ENCODE results near the gene POLR2E. TPM values are rescaled to one million over a fixed set of nuclear protein-coding genes. Genes with fewer than 3 reads are reported as not detected.

The POLR2E gene
- total RNA-seq, 2 experiments from 2014 or later, result 45.8 to 49.0 TPM

DNA sequence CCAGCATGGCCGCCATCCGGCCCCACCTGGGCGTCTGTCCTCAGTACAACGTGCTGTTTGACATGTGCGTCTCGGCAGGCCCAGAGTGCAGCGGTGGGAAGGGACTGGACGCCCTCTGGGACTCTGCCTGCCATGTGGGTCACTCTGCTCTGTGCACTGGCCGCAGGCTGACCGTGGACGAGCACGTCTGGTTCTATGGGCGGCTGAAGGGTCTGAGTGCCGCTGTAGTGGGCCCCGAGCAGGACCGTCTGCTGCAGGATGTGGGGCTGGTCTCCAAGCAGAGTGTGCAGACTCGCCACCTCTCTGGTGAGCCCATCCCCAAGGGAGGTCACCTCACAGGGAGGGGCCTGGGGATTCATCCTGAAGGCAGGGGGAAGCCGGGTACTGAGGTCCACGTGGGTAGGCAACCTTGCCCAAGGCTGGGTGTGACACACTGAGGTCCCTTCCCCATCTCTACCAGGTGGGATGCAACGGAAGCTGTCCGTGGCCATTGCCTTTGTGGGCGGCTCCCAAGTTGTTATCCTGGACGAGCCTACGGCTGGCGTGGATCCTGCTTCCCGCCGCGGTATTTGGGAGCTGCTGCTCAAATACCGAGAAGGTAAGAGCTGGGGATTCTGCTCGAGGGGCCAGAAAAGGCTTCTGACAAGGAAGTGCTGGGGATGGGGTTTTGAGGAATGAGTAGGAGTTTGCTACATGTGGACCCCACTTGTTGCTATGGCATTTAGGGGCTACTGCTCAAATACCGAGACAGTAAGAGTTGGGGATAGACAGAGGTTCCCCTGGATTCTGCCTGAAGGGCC, 44.0 kb downstream of the POLR2E start:
- no peaks in the 10 kb centered on the region for H3K27me3 Mint-ChIP-seq
- peaks cover 38% of the 10 kb centered on the region for H3K36me3 Mint-ChIP-seq (ENCODE audit: low read depth)
- ChIA-PET POLR2A (interaction anchor here (1.0 to 3.7 kb wide), 5 partner anchors 11 to 37 kb away, joined by 3 to 12 read pairs (median 3); partner anchors contain the start of genes ABCA7 and ARHGAP45), CTCF (interaction anchor here (1.7 kb wide), 1 partner anchor 14 kb away, joined by 3 read pairs; no protein-coding TSS in a partner anchor)
- H3K9me3 Mint-ChIP-seq, result no peaks in the 10 kb centered on the region
- H3K4me3 Mint-ChIP-seq, result no peak overlapping the region
- peaks cover 8% of the 10 kb centered on the region for H3K4me1 Mint-ChIP-seq (ENCODE audit: low read depth)
- TF ChIP-seq, protein P1, sequence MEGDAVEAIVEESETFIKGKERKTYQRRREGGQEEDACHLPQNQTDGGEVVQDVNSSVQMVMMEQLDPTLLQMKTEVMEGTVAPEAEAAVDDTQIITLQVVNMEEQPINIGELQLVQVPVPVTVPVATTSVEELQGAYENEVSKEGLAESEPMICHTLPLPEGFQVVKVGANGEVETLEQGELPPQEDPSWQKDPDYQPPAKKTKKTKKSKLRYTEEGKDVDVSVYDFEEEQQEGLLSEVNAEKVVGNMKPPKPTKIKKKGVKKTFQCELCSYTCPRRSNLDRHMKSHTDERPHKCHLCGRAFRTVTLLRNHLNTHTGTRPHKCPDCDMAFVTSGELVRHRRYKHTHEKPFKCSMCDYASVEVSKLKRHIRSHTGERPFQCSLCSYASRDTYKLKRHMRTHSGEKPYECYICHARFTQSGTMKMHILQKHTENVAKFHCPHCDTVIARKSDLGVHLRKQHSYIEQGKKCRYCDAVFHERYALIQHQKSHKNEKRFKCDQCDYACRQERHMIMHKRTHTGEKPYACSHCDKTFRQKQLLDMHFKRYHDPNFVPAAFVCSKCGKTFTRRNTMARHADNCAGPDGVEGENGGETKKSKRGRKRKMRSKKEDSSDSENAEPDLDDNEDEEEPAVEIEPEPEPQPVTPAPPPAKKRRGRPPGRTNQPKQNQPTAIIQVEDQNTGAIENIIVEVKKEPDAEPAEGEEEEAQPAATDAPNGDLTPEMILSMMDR (IDR thresholded peaks at IDR 0.05), result no peak
- intact Hi-C loops (cut with DNase I, micrococcal nuclease), result no loop called here
- no peak overlapping the region for H3K27ac ChIP-seq (ENCODE audit: low read depth in 1 of 2, low read length in 2 of 2)
- H3K27me3 ChIP-seq (ENCODE audit: control insufficient read depth in 1 of 2, insufficient read depth in 2 of 2, low read length in 2 of 2), result no peaks in the 10 kb centered on the region
- peaks cover 26% of the 10 kb centered on the region for H3K4me1 ChIP-seq (ENCODE audit: insufficient read depth, low read length)
- ATAC-seq (ENCODE audit: poor library complexity) (no peak), DNase-seq (no peak)
- H3K27ac Mint-ChIP-seq, result no peak overlapping the region
- peaks cover 0 to 4% of the 10 kb centered on the region in 2 experiments for H3K9me3 ChIP-seq (ENCODE audit: control insufficient read depth in 1 of 2, insufficient read depth in 1 of 2, low read length in 2 of 2)
- H3K36me3 ChIP-seq (ENCODE audit: insufficient read depth, low read length), result peaks cover 41% of the 10 kb centered on the region
- no peak overlapping the region for H3K4me3 ChIP-seq (ENCODE audit: low read length)

DNA sequence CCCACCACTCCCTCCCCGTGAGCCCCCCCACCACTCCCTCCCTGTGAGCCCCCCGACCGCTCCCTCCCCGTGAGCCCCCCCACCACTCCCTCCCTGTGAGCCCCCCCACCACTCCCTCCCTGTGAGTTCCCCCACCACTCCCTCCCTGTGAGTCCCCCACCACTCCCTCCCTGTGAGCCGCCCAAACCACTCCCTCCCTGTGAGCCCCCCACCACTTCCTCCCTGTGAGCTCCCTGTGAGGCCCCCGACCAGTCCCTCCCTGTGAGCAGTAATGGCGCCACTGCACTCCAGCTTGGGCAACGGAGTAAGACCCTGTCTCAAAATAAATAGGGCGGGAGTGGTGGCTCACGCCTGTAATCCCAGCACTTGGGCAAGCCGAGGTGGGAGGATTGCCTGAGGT, 45.4 kb downstream of the POLR2E start:
- no peak for DNase-seq
- Histone ChIP-seq H3K4me3 (ENCODE audit: low read length) (no peak overlapping the region), H3K27ac (ENCODE audit: low read depth in 1 of 2, low read length in 2 of 2) (no peak overlapping the region), H3K9me3 (ENCODE audit: control insufficient read depth in 1 of 2, insufficient read depth in 1 of 2, low read length in 2 of 2) (no peaks in the 10 kb centered on the region), H3K36me3 (ENCODE audit: insufficient read depth, low read length) (peaks cover 44% of the 10 kb centered on the region), H3K4me1 (ENCODE audit: insufficient read depth, low read length) (peaks cover 34% of the 10 kb centered on the region), H3K27me3 (ENCODE audit: control insufficient read depth in 1 of 2, insufficient read depth in 2 of 2, low read length in 2 of 2) (no peaks in the 10 kb centered on the region)
- ATAC-seq (ENCODE audit: poor library complexity), result no peak
- intact Hi-C loops (cut with DNase I, micrococcal nuclease), result no loop called here
- Mint-ChIP-seq H3K4me1 (ENCODE audit: low read depth) (peaks cover 13% of the 10 kb centered on the region), H3K27ac (no peak overlapping the region), H3K36me3 (ENCODE audit: low read depth) (peaks cover 37% of the 10 kb centered on the region), H3K4me3 (no peak overlapping the region), H3K9me3 (no peaks in the 10 kb centered on the region), H3K27me3 (no peaks in the 10 kb centered on the region)
- CTCF ChIA-PET, result interaction anchor here (1.7 kb wide), 1 partner anchor 15 kb away, joined by 3 read pairs; no protein-coding TSS in a partner anchor
- TF ChIP-seq, protein P1 (IDR thresholded peaks at IDR 0.05), result no peak
- POLR2A ChIA-PET, result interaction anchor here (3.7 kb wide), 1 partner anchor 10 kb away, joined by 12 read pairs; the partner anchor contains the start of gene ABCA7

DNA sequence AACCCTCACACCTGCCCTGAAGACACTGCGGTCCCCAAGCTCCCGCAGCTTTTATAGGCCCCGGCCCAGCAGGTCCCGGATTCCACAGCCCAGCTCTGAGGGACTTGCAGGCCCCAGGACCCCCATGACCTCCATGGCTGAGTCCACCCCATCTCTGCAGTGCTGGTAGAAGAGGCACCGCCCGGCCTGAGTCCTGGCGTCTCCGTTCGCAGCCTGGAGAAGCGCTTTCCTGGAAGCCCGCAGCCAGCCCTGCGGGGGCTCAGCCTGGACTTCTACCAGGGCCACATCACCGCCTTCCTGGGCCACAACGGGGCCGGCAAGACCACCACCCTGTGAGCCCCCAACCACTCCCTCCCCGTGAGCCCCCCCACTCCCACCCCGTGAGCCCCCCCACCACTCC, 46.1 kb downstream of the POLR2E start:
- H3K27ac Mint-ChIP-seq, result no peak overlapping the region
- no peaks in the 10 kb centered on the region for H3K27me3 ChIP-seq (ENCODE audit: control insufficient read depth in 1 of 2, insufficient read depth in 2 of 2, low read length in 2 of 2)
- H3K27me3 Mint-ChIP-seq, result no peaks in the 10 kb centered on the region
- H3K4me3 ChIP-seq (ENCODE audit: low read length), result no peak overlapping the region
- peaks cover 13% of the 10 kb centered on the region for H3K4me1 Mint-ChIP-seq (ENCODE audit: low read depth)
- peaks cover 34% of the 10 kb centered on the region for H3K4me1 ChIP-seq (ENCODE audit: insufficient read depth, low read length)
- no peaks in the 10 kb centered on the region for H3K9me3 ChIP-seq (ENCODE audit: control insufficient read depth in 1 of 2, insufficient read depth in 1 of 2, low read length in 2 of 2)
- TF ChIP-seq, protein P1 (IDR thresholded peaks at IDR 0.05), result no peak
- H3K9me3 Mint-ChIP-seq, result no peaks in the 10 kb centered on the region
- no peak overlapping the region for H3K27ac ChIP-seq (ENCODE audit: low read depth in 1 of 2, low read length in 2 of 2)
- ChIA-PET CTCF (no interaction called here), POLR2A (interaction anchor here (0.6 to 3.7 kb wide), 4 partner anchors 9 to 39 kb away, joined by 3 to 12 read pairs (median 5); partner anchors contain the start of genes ABCA7 and ARHGAP45)
- no peak for DNase-seq
- no peak overlapping the region for H3K4me3 Mint-ChIP-seq
- peaks cover 37% of the 10 kb centered on the region for H3K36me3 Mint-ChIP-seq (ENCODE audit: low read depth)
- peaks cover 41% of the 10 kb centered on the region for H3K36me3 ChIP-seq (ENCODE audit: insufficient read depth, low read length)
- ATAC-seq (ENCODE audit: poor library complexity), result no peak
- intact Hi-C loops (cut with DNase I, micrococcal nuclease), result no loop called here

All from CD4-positive, alpha-beta T cell (primary cell).